LNCaP clone FGC (cell line): ENCODE data around the gene EML6.

ENCODE experiments used
- DNase-seq: peaks from one replicate; pipeline ENCODE4 v3.0.0-alpha.2; 2011; ENCODE audit warnings: low read depth
- H3K4me3 ChIP-seq: 2 replicates; pipeline ENCODE4 v1.5.1; 2011; ENCODE audit warnings: mild to moderate bottlenecking, low read depth, low read length, control low read depth
- TF ChIP-seq, protein P1 (sequence below): IDR thresholded peaks from 2 replicates; pipeline ENCODE4 v1.5.1; 2012; ENCODE audit warnings: mild to moderate bottlenecking; ENCODE audit not compliant: control insufficient read depth, insufficient read depth; ENCODE audit errors: extremely low read depth

EML6 gene

DNA sequence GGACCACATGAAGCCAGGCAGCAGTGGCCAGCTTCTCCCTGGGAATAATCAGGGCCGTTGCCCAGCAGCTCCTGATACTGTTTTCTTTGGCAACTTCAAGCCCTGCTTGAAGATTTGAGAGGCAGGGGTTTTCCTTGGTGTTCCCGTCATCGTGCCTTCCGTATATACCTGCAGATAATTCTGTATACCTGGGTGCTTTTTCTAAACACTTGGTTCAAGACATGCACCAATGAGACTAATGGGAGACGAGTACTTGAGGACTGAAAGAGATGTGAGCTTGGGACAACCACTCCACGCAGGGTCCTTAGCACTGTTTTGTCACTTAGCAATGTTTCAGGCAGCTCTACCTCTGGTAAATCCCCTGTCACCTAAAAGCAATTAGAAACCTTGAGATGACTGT, 208.0 kb downstream of the EML6 start:
- DNase-seq = no peak
- TF ChIP-seq, protein P1, sequence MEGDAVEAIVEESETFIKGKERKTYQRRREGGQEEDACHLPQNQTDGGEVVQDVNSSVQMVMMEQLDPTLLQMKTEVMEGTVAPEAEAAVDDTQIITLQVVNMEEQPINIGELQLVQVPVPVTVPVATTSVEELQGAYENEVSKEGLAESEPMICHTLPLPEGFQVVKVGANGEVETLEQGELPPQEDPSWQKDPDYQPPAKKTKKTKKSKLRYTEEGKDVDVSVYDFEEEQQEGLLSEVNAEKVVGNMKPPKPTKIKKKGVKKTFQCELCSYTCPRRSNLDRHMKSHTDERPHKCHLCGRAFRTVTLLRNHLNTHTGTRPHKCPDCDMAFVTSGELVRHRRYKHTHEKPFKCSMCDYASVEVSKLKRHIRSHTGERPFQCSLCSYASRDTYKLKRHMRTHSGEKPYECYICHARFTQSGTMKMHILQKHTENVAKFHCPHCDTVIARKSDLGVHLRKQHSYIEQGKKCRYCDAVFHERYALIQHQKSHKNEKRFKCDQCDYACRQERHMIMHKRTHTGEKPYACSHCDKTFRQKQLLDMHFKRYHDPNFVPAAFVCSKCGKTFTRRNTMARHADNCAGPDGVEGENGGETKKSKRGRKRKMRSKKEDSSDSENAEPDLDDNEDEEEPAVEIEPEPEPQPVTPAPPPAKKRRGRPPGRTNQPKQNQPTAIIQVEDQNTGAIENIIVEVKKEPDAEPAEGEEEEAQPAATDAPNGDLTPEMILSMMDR = no peak
- H3K4me3 ChIP-seq = no peak overlapping the region

DNA sequence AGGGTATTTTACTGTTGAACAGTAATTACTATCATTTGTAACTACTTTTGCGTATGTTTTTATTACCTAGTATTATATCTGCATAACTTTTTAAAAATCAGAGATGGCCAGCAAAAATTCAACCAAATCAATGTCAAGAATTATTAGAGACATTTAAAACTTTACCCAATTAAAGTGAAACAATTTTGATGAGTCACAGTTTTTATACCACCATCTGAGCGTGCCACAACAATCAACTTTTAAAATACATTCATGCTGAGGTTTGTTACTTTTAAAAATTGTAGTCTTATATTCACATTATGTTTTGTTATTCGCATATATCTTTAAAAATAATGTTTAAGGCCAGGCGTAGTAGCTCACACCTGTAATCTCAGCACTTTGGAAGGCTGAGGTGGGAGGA, 211.9 kb downstream of the EML6 start:
- no peak for DNase-seq
- H3K4me3 ChIP-seq = no peak overlapping the region
- TF ChIP-seq, protein P1 = no peak

DNA sequence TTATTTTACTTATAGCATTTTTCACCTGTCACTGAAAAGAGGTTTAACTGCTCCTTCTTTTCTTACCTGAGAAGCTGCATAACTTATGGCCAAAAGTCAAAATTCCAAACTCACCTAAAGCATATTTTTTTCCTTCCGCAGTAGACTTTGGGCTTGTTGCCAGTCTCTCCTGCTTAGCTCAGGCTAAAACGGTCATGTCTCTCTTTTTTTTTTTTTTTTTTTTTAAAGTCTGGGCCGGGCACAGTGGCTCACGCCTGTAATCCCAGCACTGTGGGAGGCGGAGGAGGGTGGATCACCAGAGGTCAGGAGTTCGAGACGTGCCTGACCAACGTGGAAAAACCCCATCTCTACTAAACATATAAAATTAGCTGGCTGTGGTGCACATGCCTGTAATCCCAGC, 213.3 kb downstream of the EML6 start:
- H3K4me3 ChIP-seq = no peak overlapping the region
- TF ChIP-seq, protein P1 = no peak
- no peak for DNase-seq

DNA sequence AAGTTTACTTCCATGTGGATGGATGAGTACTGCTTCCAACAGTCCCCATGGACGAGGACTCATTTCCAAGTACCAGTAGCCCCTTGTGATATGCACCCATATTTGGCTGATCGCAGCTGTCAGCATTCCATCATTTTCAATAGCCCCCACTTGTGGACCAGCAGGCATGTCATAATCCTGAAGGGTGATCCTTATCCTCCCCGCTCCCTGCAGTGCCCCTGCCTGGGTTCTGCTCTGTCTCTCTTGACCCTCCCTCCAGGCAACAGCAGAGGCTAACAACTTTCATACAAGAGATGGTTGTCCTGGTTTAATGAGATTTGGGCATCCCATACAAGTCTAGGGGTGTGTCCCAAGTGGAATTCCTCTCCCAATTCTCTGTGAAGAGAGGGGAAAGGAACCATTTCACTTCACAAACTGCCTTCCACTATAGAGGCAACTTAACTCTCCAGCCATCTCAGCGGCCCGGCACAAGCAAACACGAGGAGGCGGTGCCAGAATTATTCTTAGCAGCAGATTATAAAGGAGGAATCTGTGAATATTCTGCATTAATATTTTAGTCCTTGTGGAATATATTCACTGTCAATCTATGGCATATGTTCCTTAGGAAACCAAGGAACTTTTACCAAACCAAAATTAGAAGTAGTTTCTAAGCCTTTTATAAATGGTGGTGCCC, 216.1 kb downstream of the EML6 start:
- no peak for DNase-seq
- TF ChIP-seq, protein P1 = no peak
- H3K4me3 ChIP-seq = no peak overlapping the region

DNA sequence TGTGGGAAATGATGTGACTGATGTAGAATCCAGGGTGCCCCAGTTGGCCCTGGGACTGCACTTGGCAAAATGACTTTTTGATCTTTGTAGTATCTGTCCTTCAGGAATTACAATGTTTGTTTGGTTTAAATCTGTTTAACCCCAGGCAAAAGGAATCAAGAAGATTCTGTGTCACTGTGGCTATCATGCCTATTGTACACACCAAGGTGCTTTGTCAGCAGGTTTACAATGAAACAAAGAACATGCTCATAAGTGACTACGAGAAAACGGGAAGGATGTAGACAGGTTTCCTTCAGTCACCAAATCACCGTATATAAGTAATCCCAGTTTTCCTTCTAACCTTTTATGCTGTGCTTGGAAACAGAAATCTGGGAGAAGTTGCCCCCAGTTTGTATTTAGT, 217.3 kb downstream of the EML6 start:
- H3K4me3 ChIP-seq = no peak overlapping the region
- TF ChIP-seq, protein P1 = no peak
- DNase-seq = no peak

DNA sequence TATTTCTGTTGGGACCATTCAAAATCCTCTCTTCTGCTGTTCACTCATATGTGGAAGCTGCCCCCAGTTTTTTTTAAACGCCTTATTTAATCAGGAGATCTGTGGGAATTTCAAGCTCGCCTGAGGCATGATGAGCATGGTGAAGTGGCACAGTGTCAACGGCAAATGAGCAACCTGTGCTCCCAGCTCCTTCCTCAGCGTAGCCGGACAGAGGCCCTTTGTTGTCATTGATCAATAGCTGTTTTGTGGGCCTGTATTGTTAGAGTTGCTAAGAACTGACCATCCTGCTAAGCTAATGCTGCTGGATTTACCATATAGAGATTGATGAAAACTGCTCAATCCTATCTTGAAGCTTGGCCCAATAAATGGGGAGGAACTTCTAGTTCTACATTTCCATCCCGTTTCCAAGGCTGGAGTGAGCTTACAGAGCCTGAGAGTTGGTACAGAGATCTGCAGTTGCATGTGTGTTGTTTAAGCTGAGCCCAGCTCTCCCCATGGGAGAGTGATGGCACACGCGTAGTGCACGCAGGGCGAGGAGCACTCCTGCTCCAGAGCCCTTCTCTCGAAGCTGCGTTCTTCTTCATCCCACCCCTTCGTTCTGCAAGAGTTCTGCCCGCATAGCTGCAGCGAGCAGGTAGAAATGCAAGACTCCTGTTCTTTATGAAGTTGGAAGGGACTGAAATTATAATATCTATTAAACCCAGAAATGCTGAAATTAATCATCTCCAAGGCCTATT, 218.0 kb downstream of the EML6 start:
- no peak for DNase-seq
- no peak overlapping the region for H3K4me3 ChIP-seq
- TF ChIP-seq, protein P1 = no peak
